ENCODE data around the gene CLEC2D. TPM values are rescaled to one million over a fixed set of nuclear protein-coding genes. Genes with fewer than 3 reads are reported as not detected.

CLEC2D gene
- total and polyA plus RNA-seq, 10 of the 15 experiments (the other 5 are each of a cell fraction or from before 2014, with no cell fraction given), result 4.6 to 29.8 (median 16.0) TPM

- TF ChIP-seq TBL1XR1 (IDR thresholded peaks at IDR 0.05; ENCODE audit: low read depth, low read length), result 0 out of 2 replicates have a peak, but pooled peaks have one; percentile 24
- no peak for TF ChIP-seq BACH1 (IDR thresholded peaks at IDR 0.05; ENCODE audit: borderline replicate concordance)
- no peak for TF ChIP-seq KLF5 (IDR thresholded peaks at IDR 0.05; ENCODE audit: partially characterized antibody)
- TF ChIP-seq CREB1 (IDR thresholded peaks at IDR 0.05; ENCODE audit: low read depth), result no peak
- TF ChIP-seq GABPA (IDR thresholded peaks at IDR 0.05; ENCODE audit: low read depth), result no peak
- peak; percentile 31; the same call in 1 of the 2 replicates for TF ChIP-seq FOXM1 (IDR thresholded peaks at IDR 0.05; ENCODE audit: low read depth, low read length)
- no peak for TF ChIP-seq STAT1 (conservative IDR thresholded peaks at IDR 0.05)
- TF ChIP-seq REST (IDR thresholded peaks at IDR 0.05; ENCODE audit: low read depth, low read length), result no peak
- TF ChIP-seq WRNIP1 (IDR thresholded peaks at IDR 0.05; ENCODE audit: borderline replicate concordance, low read depth, low read length), result no peak
- TF ChIP-seq PRDM15 (CRISPR knock-in tag; IDR thresholded peaks at IDR 0.05), result no peak
- TF ChIP-seq JUNB (IDR thresholded peaks at IDR 0.05), result peak; percentile 24
- TF ChIP-seq POLR2AphosphoS2 (IDR thresholded peaks at IDR 0.05; ENCODE audit: low read depth, low read length), result no peak
- TF ChIP-seq MLLT1 (IDR thresholded peaks at IDR 0.05), result no peak
- peak; percentile 90 for TF ChIP-seq MEF2A (IDR thresholded peaks at IDR 0.05; ENCODE audit: insufficient read depth, low read depth, low read length)
- peak; percentile 41; the same call in 1 of the 2 replicates for TF ChIP-seq RUNX3 (IDR thresholded peaks at IDR 0.05; ENCODE audit: low read length)
- no peak for TF ChIP-seq MYC (IDR thresholded peaks at IDR 0.05; ENCODE audit: insufficient read depth, insufficient read length, insufficient replicate concordance, low read length, severe bottlenecking)
- no peak for TF ChIP-seq EED (IDR thresholded peaks at IDR 0.05; ENCODE audit: low read depth)
- no peak for TF ChIP-seq PBX3 (IDR thresholded peaks at IDR 0.05; ENCODE audit: insufficient replicate concordance, low read depth, low read length)
These were observed 47.8 kb downstream of the CLEC2D start (continued) for GRCh38 chr12:9717070-9717925.

Data from GM12878 (cell line).